HepG2 (cell line): ENCODE measurements around the gene SNAPIN. TPM values are rescaled to one million over a fixed set of nuclear protein-coding genes. Genes with fewer than 3 reads are reported as not detected.

Source experiments
- FOXP4 ChIP-seq: sonication (generic); formaldehyde crosslinking; IDR thresholded peaks from 2 replicates; pipeline ENCODE4 v1.4.0; 2020; ENCODE audit warnings: missing genetic modification reagents
- MAZ ChIP-seq, 2 experiments: sonication (generic) in 1 of 2; formaldehyde crosslinking in 1 of 2; IDR thresholded peaks; 2 replicates each; pipeline versions ENCODE4 v1.5.0 to v1.6.1; 2012 to 2020; ENCODE audit warnings: low read depth in 2 of 2, mild to moderate bottlenecking in 2 of 2, borderline replicate concordance in 1 of 2, improper control_type of control experiment in 1 of 2, low read length in 1 of 2, missing genetic modification reagents in 1 of 2, moderate library complexity in 1 of 2
- NR2F6 ChIP-seq, 2 experiments: IDR thresholded peaks; 2 replicates each; pipeline ENCODE4 v1.6.1; 2016; ENCODE audit warnings: antibody characterized with exemption in 1 of 2, mild to moderate bottlenecking in 1 of 2
- PATZ1 ChIP-seq: sonication (generic); formaldehyde crosslinking; IDR thresholded peaks from 2 replicates; pipeline ENCODE4 v1.4.0; 2020; ENCODE audit warnings: missing genetic modification reagents
- PHF21A ChIP-seq: sonication (generic); formaldehyde crosslinking; IDR thresholded peaks from 2 replicates; pipeline ENCODE4 v1.5.0; 2020; ENCODE audit warnings: mild to moderate bottlenecking, missing genetic modification reagents
- POGZ ChIP-seq: sonication (generic); formaldehyde crosslinking; IDR thresholded peaks from 2 replicates; pipeline ENCODE4 v1.4.0; 2020; ENCODE audit warnings: mild to moderate bottlenecking, missing genetic modification reagents
- RFX5 ChIP-seq: IDR thresholded peaks from 2 replicates; pipeline ENCODE4 v1.6.1; 2011; ENCODE audit warnings: low read depth, low read length, improper control_type of control experiment
- SAP130 ChIP-seq: IDR thresholded peaks from 2 replicates; pipeline ENCODE4 v1.6.1; 2016; ENCODE audit warnings: low read depth
- SOX6 ChIP-seq, 2 experiments: fragments of 450-650 bp in 1 of 2; sonication (generic) in 1 of 2; formaldehyde crosslinking in 1 of 2; IDR thresholded peaks; 2 replicates each; pipeline versions ENCODE4 v1.4.0 to v1.6.1; 2017 to 2020; ENCODE audit warnings: antibody characterized with exemption in 1 of 2, mild to moderate bottlenecking in 1 of 2, missing genetic modification reagents in 1 of 2
- TBX3 ChIP-seq: fragments of 450-650 bp; IDR thresholded peaks from 2 replicates; pipeline ENCODE4 v1.6.1; 2017; ENCODE audit warnings: antibody characterized with exemption, mild to moderate bottlenecking, inconsistent platforms, borderline replicate concordance
- THYN1 ChIP-seq: sonication (generic); formaldehyde crosslinking; IDR thresholded peaks from 2 replicates; pipeline ENCODE4 v1.8.1; 2023; ENCODE audit warnings: low read depth, mild to moderate bottlenecking, moderate library complexity, missing genetic modification reagents, borderline replicate concordance
- ZBTB7B ChIP-seq: sonication (generic); formaldehyde crosslinking; IDR thresholded peaks from 2 replicates; pipeline ENCODE4 v1.4.0; 2020; ENCODE audit warnings: missing genetic modification reagents
- ZNF205 ChIP-seq: IDR thresholded peaks from 2 replicates; pipeline ENCODE4 v1.6.1; 2018; ENCODE audit warnings: missing biosample characterization, missing genetic modification reagents
- ZNF607 ChIP-seq: sonication (generic); formaldehyde crosslinking; IDR thresholded peaks from 2 replicates; pipeline ENCODE4 v1.5.1; 2020; ENCODE audit warnings: missing genetic modification reagents, mild to moderate bottlenecking, borderline replicate concordance
- ZNF775 ChIP-seq: sonication (generic); formaldehyde crosslinking; IDR thresholded peaks from 2 replicates; pipeline ENCODE4 v1.4.0; 2020; ENCODE audit warnings: missing genetic modification reagents, mild to moderate bottlenecking, moderate library complexity, borderline replicate concordance
- polyA plus RNA-seq, 8 experiments: library from polyadenylated mRNA; depleted of rRNA in 3 of 8; stranded (reverse) in 7 of 8; unstranded in 1 of 8; fragments of >200 nt; fragmentation: Illumina TruSeq in 4 of 8; extraction: Trizol in 4 of 8; gene quantifications; 2 replicates each; pipeline versions ENCODE4 v1.2.1 to v1.2.3, GENCODE V29; 2011 to 2016; ENCODE audit warnings: low read depth in 4 of 8, missing spikeins in 1 of 8, mixed read lengths in 1 of 8; ENCODE audit not compliant: insufficient read depth in 1 of 8
- total RNA-seq, 5 experiments: library from RNA; depleted of rRNA; stranded (reverse); fragments of >200 nt; fragmentation: Illumina TruSeq; extraction: Trizol; gene quantifications; 2 replicates each; pipeline ENCODE4 v1.2.3, GENCODE V29; 2016; ENCODE audit warnings: low read depth in 1 of 5
- TF ChIP-seq, protein P1 (sequence below): sonication (generic); formaldehyde crosslinking; IDR thresholded peaks from 2 replicates; pipeline ENCODE4; 2020; ENCODE audit warnings: missing genetic modification reagents, mild to moderate bottlenecking, borderline replicate concordance

The SNAPIN gene
- total and polyA plus RNA-seq, 2 of the 13 experiments (the other 11 are each of a cell fraction or from before 2014, with no cell fraction given), result 23.9 to 25.7 TPM

DNA sequence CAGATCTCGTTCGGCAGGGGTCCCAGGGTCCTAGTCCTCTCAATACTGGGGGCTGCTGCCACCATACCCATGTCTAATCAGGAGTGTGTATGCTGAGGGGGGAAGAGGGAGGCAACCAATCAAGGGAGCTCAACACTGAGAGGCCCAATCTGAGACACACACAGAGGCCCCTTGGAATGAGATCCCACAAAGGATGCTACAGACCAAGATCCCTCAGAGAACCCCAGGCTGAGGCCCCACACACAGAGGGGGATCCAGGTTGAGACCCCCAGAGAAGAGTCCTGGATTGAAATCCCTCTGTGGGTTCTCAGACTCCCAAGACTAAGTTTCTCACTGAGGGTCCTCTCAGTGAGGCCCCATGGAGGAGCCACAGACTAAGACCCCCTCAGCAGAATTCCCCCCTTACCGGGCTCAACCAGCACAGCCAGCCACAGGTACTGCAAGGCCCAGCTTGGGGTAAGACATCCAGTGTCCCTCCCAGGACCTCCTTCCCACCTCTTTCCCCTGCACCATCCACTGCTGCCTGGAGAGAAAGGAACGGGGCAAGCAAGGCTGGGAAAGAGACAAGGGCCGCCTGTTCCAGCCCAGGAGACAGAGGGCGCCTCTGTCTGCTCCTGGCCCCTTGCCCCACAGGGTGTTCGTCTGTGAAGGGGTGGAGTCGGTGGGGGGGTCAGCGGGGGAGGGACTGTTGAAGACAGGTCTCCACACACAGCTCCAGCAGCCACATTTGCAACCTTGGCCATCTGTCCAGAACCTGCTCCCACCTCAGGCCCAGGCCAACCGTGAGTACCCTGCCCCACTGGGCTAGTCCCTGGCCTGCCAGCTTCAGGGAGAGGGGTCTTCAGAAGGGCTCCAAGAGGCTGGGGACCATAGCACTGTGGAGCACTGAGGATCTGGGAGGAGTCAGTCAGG, 30.5 kb upstream of the SNAPIN start, which contains the start of gene S100A1 (continued):
- no peak for TF ChIP-seq TBX3
- TF ChIP-seq ZNF775 (CRISPR knock-in tag), result no peak
- TF ChIP-seq RFX5, result no peak
- no peak for TF ChIP-seq SOX6 (IDR thresholded peaks at IDR 0.05)
- no peak for TF ChIP-seq SOX6 (CRISPR knock-in tag; IDR thresholded peaks at IDR 0.05)
- TF ChIP-seq FOXP4 (CRISPR knock-in tag), result no peak
- no peak for TF ChIP-seq ZNF205
- TF ChIP-seq THYN1 (CRISPR knock-in tag), result no peak
- no peak for TF ChIP-seq MAZ (IDR thresholded peaks at IDR 0.05; ENCODE audit: borderline replicate concordance, low read depth, low read length)
- 0 out of 2 replicates have a peak, but pooled peaks have one; percentile 5 for TF ChIP-seq MAZ (CRISPR knock-in tag; IDR thresholded peaks at IDR 0.05; ENCODE audit: low read depth)
- TF ChIP-seq PHF21A (CRISPR knock-in tag), result no peak
- TF ChIP-seq POGZ (CRISPR knock-in tag), result peak; percentile 37; the same call in 1 of the 2 replicates
- TF ChIP-seq, protein P1, sequence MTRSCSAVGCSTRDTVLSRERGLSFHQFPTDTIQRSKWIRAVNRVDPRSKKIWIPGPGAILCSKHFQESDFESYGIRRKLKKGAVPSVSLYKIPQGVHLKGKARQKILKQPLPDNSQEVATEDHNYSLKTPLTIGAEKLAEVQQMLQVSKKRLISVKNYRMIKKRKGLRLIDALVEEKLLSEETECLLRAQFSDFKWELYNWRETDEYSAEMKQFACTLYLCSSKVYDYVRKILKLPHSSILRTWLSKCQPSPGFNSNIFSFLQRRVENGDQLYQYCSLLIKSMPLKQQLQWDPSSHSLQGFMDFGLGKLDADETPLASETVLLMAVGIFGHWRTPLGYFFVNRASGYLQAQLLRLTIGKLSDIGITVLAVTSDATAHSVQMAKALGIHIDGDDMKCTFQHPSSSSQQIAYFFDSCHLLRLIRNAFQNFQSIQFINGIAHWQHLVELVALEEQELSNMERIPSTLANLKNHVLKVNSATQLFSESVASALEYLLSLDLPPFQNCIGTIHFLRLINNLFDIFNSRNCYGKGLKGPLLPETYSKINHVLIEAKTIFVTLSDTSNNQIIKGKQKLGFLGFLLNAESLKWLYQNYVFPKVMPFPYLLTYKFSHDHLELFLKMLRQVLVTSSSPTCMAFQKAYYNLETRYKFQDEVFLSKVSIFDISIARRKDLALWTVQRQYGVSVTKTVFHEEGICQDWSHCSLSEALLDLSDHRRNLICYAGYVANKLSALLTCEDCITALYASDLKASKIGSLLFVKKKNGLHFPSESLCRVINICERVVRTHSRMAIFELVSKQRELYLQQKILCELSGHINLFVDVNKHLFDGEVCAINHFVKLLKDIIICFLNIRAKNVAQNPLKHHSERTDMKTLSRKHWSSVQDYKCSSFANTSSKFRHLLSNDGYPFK (CRISPR knock-in tag), result no peak
- peak; percentile 93 for TF ChIP-seq PATZ1 (CRISPR knock-in tag)
- TF ChIP-seq NR2F6 (IDR thresholded peaks at IDR 0.05), result no peak
- no peak for TF ChIP-seq NR2F6 (CRISPR knock-in tag; IDR thresholded peaks at IDR 0.05)
- TF ChIP-seq SAP130 (CRISPR knock-in tag), result 0 out of 2 replicates have a peak, but pooled peaks have one; percentile 54
- TF ChIP-seq ZBTB7B (CRISPR knock-in tag), result no peak; the same call in none of the 2 replicates
- no peak for TF ChIP-seq ZNF607
